Ecto neural progenitor cell (in vitro differentiated cells): Measurements from ENCODE around the gene DOCK7.
"Not testable (repeated sequence)": the region's sequence is repeated elsewhere in the genome, so short reads cannot be mapped to it uniquely, and the experiment has no call there.

ENCODE experiments used
- DNase-seq: peaks from one replicate; pipeline ENCODE4 v3.0.0-alpha.2; 2018; ENCODE audit warnings: low spot score

Gene DOCK7

GRCh38 chr1:62691062-62691844, 3.1 kb upstream of the DOCK7 start:
- DNase-seq = no peak

GRCh38 chr1:62689524-62689923, 1.3 kb upstream of the DOCK7 start:
- DNase-seq = no peak

- DNase-seq = no peak
These were observed 500 bp upstream of the DOCK7 start for GRCh38 chr1:62688687-62689085.

GRCh38 chr1:62687421-62687902, 724 bp downstream of the DOCK7 start:
- no peak for DNase-seq

- DNase-seq = no peak
These were observed 1.4 kb downstream of the DOCK7 start for GRCh38 chr1:62686822-62687221.

GRCh38 chr1:62685431-62685859, 2.7 kb downstream of the DOCK7 start:
- no peak for DNase-seq

- DNase-seq = no peak
These were observed 5.7 kb downstream of the DOCK7 start for GRCh38 chr1:62682531-62682930.

GRCh38 chr1:62680992-62681391, 7.2 kb downstream of the DOCK7 start:
- DNase-seq = not testable (repeated sequence)

GRCh38 chr1:62677822-62678221, 10.4 kb downstream of the DOCK7 start:
- DNase-seq = not testable (repeated sequence)

- DNase-seq = no peak
These were observed 11.4 kb downstream of the DOCK7 start for GRCh38 chr1:62676611-62677356.

GRCh38 chr1:62673629-62674028, 14.6 kb downstream of the DOCK7 start:
- DNase-seq = no peak

GRCh38 chr1:62672029-62672428, 16.2 kb downstream of the DOCK7 start:
- no peak for DNase-seq

- DNase-seq = no peak
These were observed 33.4 kb downstream of the DOCK7 start for GRCh38 chr1:62654744-62655143.

GRCh38 chr1:62652387-62652786, 35.8 kb downstream of the DOCK7 start:
- DNase-seq = no peak

GRCh38 chr1:62643283-62643682, 44.9 kb downstream of the DOCK7 start:
- no peak for DNase-seq

GRCh38 chr1:62637392-62638105, 50.6 kb downstream of the DOCK7 start:
- DNase-seq = no peak

- no peak for DNase-seq
These were observed 59.7 kb downstream of the DOCK7 start for GRCh38 chr1:62628506-62628905.

GRCh38 chr1:62625415-62625814, 62.8 kb downstream of the DOCK7 start:
- no peak for DNase-seq

GRCh38 chr1:62621907-62622306, 66.3 kb downstream of the DOCK7 start:
- no peak for DNase-seq

GRCh38 chr1:62613890-62614289, 74.3 kb downstream of the DOCK7 start:
- no peak for DNase-seq

GRCh38 chr1:62613325-62613727, 74.9 kb downstream of the DOCK7 start:
- no peak for DNase-seq

GRCh38 chr1:62612770-62613169, 75.4 kb downstream of the DOCK7 start:
- DNase-seq = no peak

GRCh38 chr1:62610588-62610987, 77.6 kb downstream of the DOCK7 start:
- not testable (repeated sequence) for DNase-seq
